Stomach smooth muscle (tissue), 2 donors: ENCODE data around the gene ADAMTS6.

Experiments used
- H3K27ac ChIP-seq: one replicate; pipeline ENCODE4 v1.7.0; 2013; ENCODE audit warnings: mild to moderate bottlenecking, low read length, inconsistent platforms
- H3K27me3 ChIP-seq, 2 donors: one replicate each; pipeline ENCODE4 v1.7.0; 2013; ENCODE audit warnings: low read length in 2 of 2; ENCODE audit not compliant: insufficient read depth in 2 of 2, control insufficient read depth in 1 of 2
- H3K36me3 ChIP-seq, 2 donors: one replicate each; pipeline ENCODE4 v1.7.0; 2013; ENCODE audit warnings: low read length in 2 of 2; ENCODE audit not compliant: control insufficient read depth in 2 of 2, insufficient read depth in 2 of 2
- H3K4me1 ChIP-seq: one replicate; pipeline ENCODE4 v1.7.0; 2013; ENCODE audit warnings: low read length; ENCODE audit not compliant: control insufficient read depth, insufficient read depth
- H3K4me3 ChIP-seq, 2 donors: one replicate each; pipeline ENCODE4 v1.7.0; 2013; ENCODE audit warnings: low read length in 2 of 2
- H3K9ac ChIP-seq, 2 donors: one replicate each; pipeline ENCODE4 v1.7.0; 2013; ENCODE audit warnings: low read length in 2 of 2, mild to moderate bottlenecking in 1 of 2
- H3K9me3 ChIP-seq, 2 donors: one replicate each; pipeline ENCODE4 v1.7.0; 2013; ENCODE audit warnings: low read length in 2 of 2; ENCODE audit not compliant: control insufficient read depth in 2 of 2
- donor health status: healthy.
- donor health status: Pancreatic carcinoma.

ADAMTS6 gene

DNA sequence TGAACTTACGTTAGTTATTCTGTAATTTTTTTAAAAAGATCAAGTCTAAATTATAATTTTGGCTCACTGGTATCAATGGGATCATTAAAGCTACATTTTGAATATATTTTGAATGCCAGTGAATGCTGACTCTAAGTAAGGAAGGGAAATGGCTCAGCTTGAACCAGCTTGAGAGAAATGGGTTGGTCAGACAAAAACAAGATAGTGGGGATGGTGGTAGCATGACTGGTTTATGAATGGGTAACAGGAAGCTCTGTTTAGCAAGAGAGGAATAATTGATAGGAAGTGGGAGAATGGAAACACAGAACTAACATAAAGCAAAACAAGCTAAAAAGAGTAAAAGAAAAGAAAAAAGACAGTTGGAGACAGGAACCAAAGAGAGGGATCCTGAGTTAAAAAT, 220.2 kb downstream of the ADAMTS6 start:
- no peaks in the 10 kb centered on the region for H3K36me3 ChIP-seq
- no peak overlapping the region for H3K4me3 ChIP-seq
- H3K27me3 ChIP-seq: no peaks in the 10 kb centered on the region
- H3K27ac ChIP-seq: no peak overlapping the region
- H3K9ac ChIP-seq: no peak overlapping the region
- no peaks in the 10 kb centered on the region for H3K4me1 ChIP-seq
- no peaks in the 10 kb centered on the region for H3K9me3 ChIP-seq

DNA sequence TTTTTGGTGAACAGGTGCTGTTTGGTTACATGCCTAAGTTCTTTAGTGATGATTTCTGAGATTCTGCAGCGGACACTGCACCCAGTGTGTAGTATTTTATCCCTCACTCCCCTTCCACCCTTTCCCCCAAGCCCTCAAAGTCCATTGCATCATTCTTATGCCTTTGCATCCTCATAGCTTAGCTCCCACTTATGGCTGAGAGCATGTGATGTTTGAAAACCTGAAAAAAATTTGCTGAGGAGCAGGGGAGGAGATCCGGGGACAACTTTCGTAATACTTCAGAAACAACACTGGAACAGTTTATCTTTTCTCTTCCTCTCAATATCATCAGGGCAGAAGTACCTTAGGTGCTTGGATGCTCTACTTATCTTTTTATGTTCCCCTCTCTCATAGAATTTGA, 226.4 kb downstream of the ADAMTS6 start:
- no peak overlapping the region for H3K27ac ChIP-seq
- H3K36me3 ChIP-seq: no peaks in the 10 kb centered on the region
- no peaks in the 10 kb centered on the region for H3K9me3 ChIP-seq
- H3K9ac ChIP-seq: no peak overlapping the region
- H3K4me3 ChIP-seq: no peak overlapping the region
- H3K4me1 ChIP-seq: no peaks in the 10 kb centered on the region
- no peaks in the 10 kb centered on the region for H3K27me3 ChIP-seq

DNA sequence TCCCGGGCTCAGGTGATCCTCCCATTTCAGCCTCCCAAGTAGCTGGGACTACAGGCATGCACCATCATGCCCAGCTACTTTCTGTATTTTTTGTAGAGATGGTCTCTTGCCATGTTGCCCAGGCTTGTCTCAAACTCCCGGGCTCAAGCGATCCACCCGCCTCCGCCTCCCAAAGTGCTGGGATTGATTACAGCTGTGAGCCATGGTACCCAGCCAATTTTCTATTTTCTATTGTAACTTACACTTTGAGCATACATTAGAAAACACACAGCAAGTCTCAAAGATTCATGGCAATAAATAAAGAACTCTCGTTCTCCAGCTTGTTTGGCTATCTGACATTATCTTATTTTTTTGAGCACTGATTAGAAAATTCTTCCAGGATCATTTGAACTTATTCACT, 228.7 kb downstream of the ADAMTS6 start:
- Histone ChIP-seq H3K27ac (no peak overlapping the region), H3K36me3 (no peaks in the 10 kb centered on the region), H3K9ac (no peak overlapping the region), H3K4me1 (no peaks in the 10 kb centered on the region), H3K9me3 (no peaks in the 10 kb centered on the region), H3K27me3 (no peaks in the 10 kb centered on the region), H3K4me3 (no peak overlapping the region)

DNA sequence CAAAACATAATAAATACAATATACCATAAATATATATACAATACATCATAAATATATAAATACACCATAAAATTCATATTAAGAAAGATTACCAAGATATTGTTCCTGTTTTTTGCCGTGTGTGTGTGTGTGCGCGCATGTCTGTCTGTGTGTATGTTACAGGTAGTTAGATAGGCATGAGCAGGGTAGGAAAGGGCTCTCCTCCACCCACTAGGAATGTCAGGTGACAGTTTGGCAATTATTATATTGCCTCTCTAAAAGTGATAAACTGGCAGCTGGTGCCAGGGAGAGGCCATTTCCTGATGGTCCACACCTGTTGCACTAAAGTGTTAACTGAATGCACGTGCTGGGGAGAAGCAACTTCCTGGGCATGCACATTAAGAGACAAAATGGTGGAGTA, 232.8 kb downstream of the ADAMTS6 start:
- H3K9me3 ChIP-seq: no peaks in the 10 kb centered on the region
- no peaks in the 10 kb centered on the region for H3K27me3 ChIP-seq
- no peaks in the 10 kb centered on the region for H3K36me3 ChIP-seq
- H3K4me3 ChIP-seq: no peak overlapping the region
- H3K4me1 ChIP-seq: no peaks in the 10 kb centered on the region
- no peak overlapping the region for H3K9ac ChIP-seq
- no peak overlapping the region for H3K27ac ChIP-seq

DNA sequence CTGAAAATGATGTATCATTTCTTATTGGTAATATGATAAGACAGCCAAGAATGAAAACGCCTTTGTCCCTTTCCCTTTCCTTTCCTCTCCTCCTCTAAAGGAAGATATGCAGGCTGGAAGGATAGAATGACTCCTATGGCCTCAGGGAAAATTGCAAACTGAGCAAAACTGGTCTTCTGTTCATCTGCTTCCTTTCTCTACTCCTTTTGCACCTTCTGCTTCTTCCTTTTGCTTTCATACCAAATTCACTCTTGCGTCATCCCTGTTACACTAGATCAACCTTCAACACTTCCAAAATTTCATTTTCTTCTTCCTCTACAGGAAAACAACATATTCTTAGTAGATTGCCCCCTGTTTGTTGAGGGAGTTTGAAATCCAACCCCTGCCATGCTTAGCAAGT, 234.1 kb downstream of the ADAMTS6 start:
- no peak overlapping the region for H3K4me3 ChIP-seq
- no peak overlapping the region for H3K27ac ChIP-seq
- no peak overlapping the region for H3K9ac ChIP-seq
- H3K27me3 ChIP-seq: no peaks in the 10 kb centered on the region
- H3K4me1 ChIP-seq: no peaks in the 10 kb centered on the region
- H3K36me3 ChIP-seq: no peaks in the 10 kb centered on the region
- no peaks in the 10 kb centered on the region for H3K9me3 ChIP-seq

DNA sequence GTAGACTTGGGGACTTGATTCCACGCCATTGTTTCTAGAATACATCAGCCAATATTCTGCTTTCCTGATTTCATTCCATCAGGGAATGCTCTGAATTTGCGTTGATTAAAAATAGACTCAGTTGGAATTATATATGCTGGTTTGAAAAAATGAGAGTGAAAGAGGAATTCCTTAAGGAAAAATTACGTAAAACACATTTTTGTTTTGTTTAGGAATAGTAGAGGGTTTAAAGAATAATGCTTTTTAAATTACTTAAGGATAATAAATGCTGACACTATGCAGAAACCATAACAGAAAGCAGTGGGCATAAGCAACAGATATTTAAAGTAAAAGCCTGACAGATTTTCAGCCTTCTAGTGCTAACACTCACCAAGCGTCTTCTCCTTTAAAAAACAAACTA, 235.0 kb downstream of the ADAMTS6 start:
- H3K9me3 ChIP-seq: no peaks in the 10 kb centered on the region
- no peaks in the 10 kb centered on the region for H3K36me3 ChIP-seq
- no peaks in the 10 kb centered on the region for H3K27me3 ChIP-seq
- H3K9ac ChIP-seq: no peak overlapping the region
- H3K27ac ChIP-seq: no peak overlapping the region
- H3K4me1 ChIP-seq: no peaks in the 10 kb centered on the region
- no peak overlapping the region for H3K4me3 ChIP-seq

DNA sequence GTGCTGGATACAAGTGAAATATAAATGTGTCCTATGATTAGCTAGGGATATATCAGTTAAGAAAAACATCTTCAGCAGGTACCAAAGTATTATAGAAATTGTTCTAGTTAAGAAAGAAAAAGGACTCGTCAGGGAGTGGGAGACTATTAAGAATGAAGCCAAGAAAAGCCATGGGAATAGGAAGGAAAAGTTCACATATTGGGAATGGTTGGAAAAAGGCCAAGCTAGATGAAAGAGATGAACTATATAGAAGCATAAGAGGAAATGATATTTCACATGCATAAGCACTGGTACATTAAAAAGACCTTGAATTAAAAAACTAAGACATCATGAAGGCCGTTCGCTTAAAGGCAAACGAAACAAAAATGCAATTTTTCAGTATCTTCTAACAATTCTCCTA, 237.7 kb downstream of the ADAMTS6 start:
- Histone ChIP-seq H3K9me3 (no peaks in the 10 kb centered on the region), H3K27me3 (no peaks in the 10 kb centered on the region), H3K4me3 (no peak overlapping the region), H3K4me1 (no peaks in the 10 kb centered on the region), H3K27ac (no peak overlapping the region), H3K9ac (no peak overlapping the region), H3K36me3 (no peaks in the 10 kb centered on the region)

DNA sequence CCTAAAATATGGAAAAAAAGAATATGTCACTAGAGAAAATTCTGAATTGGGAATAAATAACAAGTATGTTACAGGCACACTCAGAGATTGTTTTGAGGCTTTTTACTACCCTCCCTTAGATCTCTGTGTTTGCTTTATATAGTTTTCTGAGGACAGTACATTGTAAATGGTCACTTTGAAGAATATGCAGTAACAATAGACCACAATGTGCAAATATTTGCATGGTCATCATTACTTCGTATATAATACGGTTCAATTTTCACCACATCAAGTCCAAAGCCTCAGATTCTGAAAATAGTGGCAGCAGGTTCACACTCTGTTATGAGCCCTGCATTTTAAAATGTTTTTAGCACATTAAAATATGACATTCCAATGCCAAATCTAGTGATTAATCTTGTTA, 238.6 kb downstream of the ADAMTS6 start:
- Histone ChIP-seq H3K4me1 (no peaks in the 10 kb centered on the region), H3K27ac (no peak overlapping the region), H3K9ac (no peak overlapping the region), H3K9me3 (no peaks in the 10 kb centered on the region), H3K4me3 (no peak overlapping the region), H3K27me3 (no peaks in the 10 kb centered on the region), H3K36me3 (no peaks in the 10 kb centered on the region)

DNA sequence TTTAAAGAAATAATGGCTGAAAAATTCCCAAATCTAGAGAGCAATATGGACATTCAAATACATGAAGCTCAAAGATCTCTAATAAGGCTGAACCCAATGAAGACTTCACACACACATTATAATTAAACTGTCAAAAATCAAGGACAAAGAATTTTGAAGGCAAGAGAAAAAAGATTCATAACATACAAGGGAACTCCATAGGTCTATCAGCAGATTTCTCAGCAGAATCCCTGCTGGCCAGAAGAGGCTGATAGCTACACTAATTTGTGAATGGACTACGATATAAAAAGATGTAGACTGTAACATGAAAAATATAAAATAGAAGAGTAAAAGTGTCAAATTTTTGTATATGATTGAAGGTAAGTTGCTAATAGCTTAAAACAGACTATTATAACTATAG, 251.9 kb downstream of the ADAMTS6 start:
- Histone ChIP-seq H3K36me3 (no peaks in the 10 kb centered on the region), H3K9me3 (peaks cover 3 to 5% of the 10 kb centered on the region in 2 donors), H3K27ac (no peak overlapping the region), H3K4me3 (no peak overlapping the region), H3K4me1 (no peaks in the 10 kb centered on the region), H3K9ac (no peak overlapping the region), H3K27me3 (no peaks in the 10 kb centered on the region)

DNA sequence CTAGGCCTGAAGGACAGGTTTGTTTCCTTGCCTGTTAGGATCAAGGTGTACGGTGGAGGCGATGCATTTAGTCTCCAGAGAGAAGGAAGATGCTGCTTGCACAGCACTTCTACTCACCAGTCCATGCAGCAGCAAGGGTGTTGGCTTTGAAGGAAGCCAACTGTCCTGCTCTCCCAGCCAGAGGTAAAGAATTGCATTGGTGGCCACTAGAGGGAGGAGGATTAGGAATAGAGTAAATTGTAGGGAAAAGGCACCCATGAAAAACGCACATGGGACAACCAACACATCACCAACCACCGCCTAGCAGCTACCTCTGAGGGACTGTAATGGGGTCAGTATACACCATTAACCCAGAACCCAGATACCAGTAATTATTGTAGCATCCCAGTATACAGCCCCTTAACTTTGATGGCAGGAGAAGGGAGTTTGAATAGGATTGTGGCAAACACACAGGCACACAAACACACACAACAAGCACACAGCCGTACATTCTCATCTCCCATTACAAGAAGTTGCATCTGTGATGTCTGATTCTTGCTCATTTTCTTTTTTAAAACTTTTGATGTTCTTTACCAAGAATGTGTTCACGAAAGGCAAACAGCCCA, 267.7 kb downstream of the ADAMTS6 start:
- no peaks in the 10 kb centered on the region for H3K27me3 ChIP-seq
- H3K4me1 ChIP-seq: no peaks in the 10 kb centered on the region
- no peak overlapping the region for H3K9ac ChIP-seq
- no peaks in the 10 kb centered on the region for H3K9me3 ChIP-seq
- no peak overlapping the region for H3K4me3 ChIP-seq
- H3K27ac ChIP-seq: no peak overlapping the region
- no peaks in the 10 kb centered on the region for H3K36me3 ChIP-seq

DNA sequence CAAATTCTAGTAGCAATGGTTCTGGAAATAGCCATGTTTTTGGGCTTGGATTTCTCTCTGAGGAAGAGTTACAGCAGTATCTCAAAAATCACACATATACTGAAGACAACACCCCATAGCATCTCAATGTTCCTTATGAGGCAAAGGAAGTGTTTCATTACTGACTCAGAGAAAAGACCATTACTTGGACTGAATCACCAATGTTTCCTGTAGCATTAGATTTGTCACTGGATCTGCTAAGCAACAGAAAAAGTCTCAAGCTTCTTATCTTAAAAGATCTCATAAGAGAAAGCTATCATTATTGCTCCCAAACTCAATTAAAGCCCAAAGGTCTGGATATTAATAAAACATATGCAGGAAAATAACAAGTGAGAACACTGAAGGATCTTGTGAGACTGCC, 272.4 kb downstream of the ADAMTS6 start:
- H3K9ac ChIP-seq: no peak overlapping the region
- no peaks in the 10 kb centered on the region for H3K4me1 ChIP-seq
- H3K36me3 ChIP-seq: no peaks in the 10 kb centered on the region
- no peaks in the 10 kb centered on the region for H3K27me3 ChIP-seq
- H3K27ac ChIP-seq: no peak overlapping the region
- no peaks in the 10 kb centered on the region for H3K9me3 ChIP-seq
- no peak overlapping the region for H3K4me3 ChIP-seq
